Adipose tissue (tissue), 3 donors: ENCODE results near the gene MRPL4. TPM values are rescaled to one million over a fixed set of nuclear protein-coding genes. Genes with fewer than 3 reads are reported as not detected.

Source experiments
- H3K27ac ChIP-seq: one replicate; pipeline ENCODE4 v1.5.1; 2013; ENCODE audit warnings: low read depth, low read length
- WGBS, 3 donors: extraction: QIAGEN DNeasy Blood & Tissue Kit; methylation state at CpG; one replicate each; pipeline ENCODE4 v1.1.7; 2013; 5-methylcytosine and 5-hydroxymethylcytosine counted together
- polyA plus RNA-seq, 3 donors: library from polyadenylated mRNA; stranded (reverse); fragments of 200-250 nt; gene quantifications; one replicate each; pipeline ENCODE4 v1.2.3, GENCODE V29; 2013
- donor health status: healthy with polysubstance abuse.
- donor health status: Bipolar disorder and iron deficiency.
- donor health status: healthy.

MRPL4 gene
- polyA plus RNA-seq, 3 donors = 33.4 to 85.7 (median 40.5) TPM

GRCh38 chr19:10292789-10293636 lies 41.0 kb downstream of the MRPL4 start:
- WGBS, 3 donors = 10 to 26% (median 19%) methylated on average over 56 of the region's 56 CpGs
- no peak overlapping the region for H3K27ac ChIP-seq

- 14 to 33% (median 32%) methylated on average over 49 of the region's 49 CpGs for WGBS, 3 donors
- H3K27ac ChIP-seq = no peak overlapping the region
Observed at GRCh38 chr19:10293637-10294367, 41.8 kb downstream of the MRPL4 start.

GRCh38 chr19:10294368-10294697 lies 42.3 kb downstream of the MRPL4 start:
- H3K27ac ChIP-seq = no peak overlapping the region
- 5 to 18% (median 13%) methylated on average over 25 of the region's 25 CpGs for WGBS, 3 donors

GRCh38 chr19:10295305-10295846 lies 43.4 kb downstream of the MRPL4 start:
- H3K27ac ChIP-seq = no peak overlapping the region
- WGBS, 3 donors = 1 to 3% (median 2%) methylated on average over 48 of the region's 48 CpGs

- H3K27ac ChIP-seq = no peak overlapping the region
- 5 to 15% (median 9%) methylated on average over 52 to 58 of the region's 58 CpGs for WGBS, 3 donors
Observed at GRCh38 chr19:10295847-10296591, 44.0 kb downstream of the MRPL4 start.

- H3K27ac ChIP-seq = no peak overlapping the region
- WGBS, 3 donors = 31 to 40% (median 36%) methylated on average over 14 of the region's 14 CpGs
Observed at GRCh38 chr19:10299545-10300458, 47.8 kb downstream of the MRPL4 start.

GRCh38 chr19:10305139-10305806 lies 53.3 kb downstream of the MRPL4 start:
- no peak overlapping the region for H3K27ac ChIP-seq
- WGBS, 3 donors = 60 to 84% (median 62%) methylated on average over 16 to 17 of the region's 17 CpGs

GRCh38 chr19:10306327-10306726 lies 54.3 kb downstream of the MRPL4 start:
- no peak overlapping the region for H3K27ac ChIP-seq
- WGBS, 3 donors = 89 to 90% (median 90%) methylated on average over 5 of the region's 5 CpGs

GRCh38 chr19:10309423-10309822 lies 57.4 kb downstream of the MRPL4 start, which contains the start of gene ZGLP1:
ZGLP1 (minus strand) TSS chr19:10309815.
- H3K27ac ChIP-seq = no peak within 1 kb of the TSS
- 93 to 97% (median 94%) methylated on average over 23 to 24 of the region's 24 CpGs for WGBS, 3 donors

Other genes with a start within 250 kb of the MRPL4 start
- 10 to 100 TPM; 12.9 to 62.2 (median 43.2) TPM for gene COL5A3, start 241.7 kb upstream of the MRPL4 start, polyA plus RNA-seq
- gene RDH8, start 238.7 kb upstream of the MRPL4 start, polyA plus RNA-seq = under 1 TPM in 1 of 3 donors, not detected in 2; 0.12 TPM
- gene SHFL, start 165.9 kb upstream of the MRPL4 start, polyA plus RNA-seq = 10 to 100 TPM; 17.2 to 27.4 (median 22.2) TPM
- 1 to 10 TPM in 1 of 3 donors, under 1 TPM in 2; 0.22 to 1.0 (median 0.43) TPM for gene ANGPTL6, start 149.5 kb upstream of the MRPL4 start, polyA plus RNA-seq
- gene PPAN, start 145.9 kb upstream of the MRPL4 start, polyA plus RNA-seq = 10 to 100 TPM; 21.7 to 59.1 (median 37.2) TPM
- 10 to 100 TPM in 1 of 3 donors, 1 to 10 TPM in 2; 3.6 to 10.7 (median 4.3) TPM for gene P2RY11, start 140.5 kb upstream of the MRPL4 start, polyA plus RNA-seq
- gene EIF3G, start 132.3 kb upstream of the MRPL4 start, polyA plus RNA-seq = 100 to 1,000 TPM; 193 to 249 (median 243) TPM
- gene DNMT1, start 57.3 kb upstream of the MRPL4 start, polyA plus RNA-seq = 10 to 100 TPM in 2 of 3 donors, 1 to 10 TPM in 1; 8.3 to 41.1 (median 27.0) TPM
- 10 to 100 TPM in 1 of 3 donors, 1 to 10 TPM in 2; 1.2 to 15.2 (median 4.0) TPM for gene S1PR2, start 20.9 kb upstream of the MRPL4 start, polyA plus RNA-seq
- 100 to 1,000 TPM in 1 of 3 donors, 10 to 100 TPM in 1, 1 to 10 TPM in 1; 5.6 to 134 (median 26.0) TPM for gene ICAM1, start 18.9 kb downstream of the MRPL4 start, polyA plus RNA-seq
- 1 to 10 TPM in 2 of 3 donors, under 1 TPM in 1; 0.06 to 2.5 (median 2.5) TPM for gene ICAM4, start 34.7 kb downstream of the MRPL4 start, polyA plus RNA-seq
- gene ICAM5, start 37.7 kb downstream of the MRPL4 start, polyA plus RNA-seq = under 1 TPM; 0.20 to 0.55 (median 0.22) TPM
- gene ZGLP1, start 57.6 kb downstream of the MRPL4 start, polyA plus RNA-seq = 1 to 10 TPM; 2.2 to 5.3 (median 2.2) TPM
- gene FDX2, start 63.8 kb downstream of the MRPL4 start, polyA plus RNA-seq = 10 to 100 TPM; 13.0 to 22.5 (median 19.1) TPM
- gene RAVER1, start 81.3 kb downstream of the MRPL4 start, polyA plus RNA-seq = 10 to 100 TPM in 1 of 3 donors, 1 to 10 TPM in 2; 7.4 to 15.5 (median 8.7) TPM
- 10 to 100 TPM; 19.6 to 44.3 (median 26.0) TPM for gene ICAM3, start 87.4 kb downstream of the MRPL4 start, polyA plus RNA-seq
- gene TYK2, start 128.4 kb downstream of the MRPL4 start, polyA plus RNA-seq = 100 to 1,000 TPM in 2 of 3 donors, 10 to 100 TPM in 1; 59.0 to 141 (median 106) TPM
- gene CDC37, start 151.3 kb downstream of the MRPL4 start, polyA plus RNA-seq = 100 to 1,000 TPM in 2 of 3 donors, 10 to 100 TPM in 1; 99.7 to 305 (median 272) TPM
- 10 to 100 TPM in 2 of 3 donors, 1 to 10 TPM in 1; 6.4 to 11.9 (median 10.6) TPM for gene PDE4A, start 168.3 kb downstream of the MRPL4 start, polyA plus RNA-seq